GM19193 (cell line): ENCODE data around the gene GRIK1.

Source experiments
- POLR2A ChIP-seq: IDR thresholded peaks from 4 replicates; pipeline ENCODE4 v1.6.1; 2011; ENCODE audit not compliant: insufficient read depth, insufficient read length; ENCODE audit errors: extremely low read depth

Gene GRIK1

DNA sequence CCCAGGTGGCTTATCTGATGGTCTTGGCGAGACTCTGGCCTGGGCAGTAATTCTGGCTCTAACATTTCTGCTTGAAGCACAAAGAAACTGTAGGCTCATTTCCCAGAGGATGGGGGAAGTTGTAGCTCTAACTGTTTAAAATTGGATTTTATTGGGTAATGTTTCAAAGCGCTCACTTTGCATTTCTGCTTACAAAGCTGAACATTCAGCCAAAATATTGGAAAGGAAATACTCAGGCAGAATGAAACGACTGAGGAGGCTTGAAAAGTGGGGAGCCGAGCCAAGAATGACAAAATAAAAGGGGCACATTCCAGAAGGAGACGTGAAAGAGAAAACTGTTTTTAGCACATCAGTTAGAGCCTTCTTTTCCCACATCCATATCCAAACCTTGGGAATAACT is 202.6 kb downstream of the GRIK1 start:
- no peak for TF ChIP-seq POLR2A

DNA sequence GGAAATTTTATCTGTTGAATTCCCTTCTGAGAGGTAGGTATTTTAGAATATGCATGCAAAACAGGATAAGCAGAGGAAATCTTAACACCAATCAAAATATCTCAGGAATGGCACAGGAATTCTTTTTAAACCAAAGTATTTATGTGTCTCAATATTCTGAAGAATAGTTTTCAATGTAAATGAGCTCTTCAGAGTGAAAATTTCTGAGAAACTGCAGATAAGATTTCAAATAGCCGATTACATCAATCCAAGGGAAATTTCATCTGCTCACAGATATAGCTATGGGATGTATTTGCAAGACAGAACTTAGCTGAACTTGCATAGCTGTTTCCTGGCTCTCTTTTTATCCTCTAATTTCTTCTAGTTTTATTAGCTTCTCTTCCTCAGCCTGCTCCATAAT is 209.5 kb downstream of the GRIK1 start:
- no peak for TF ChIP-seq POLR2A

DNA sequence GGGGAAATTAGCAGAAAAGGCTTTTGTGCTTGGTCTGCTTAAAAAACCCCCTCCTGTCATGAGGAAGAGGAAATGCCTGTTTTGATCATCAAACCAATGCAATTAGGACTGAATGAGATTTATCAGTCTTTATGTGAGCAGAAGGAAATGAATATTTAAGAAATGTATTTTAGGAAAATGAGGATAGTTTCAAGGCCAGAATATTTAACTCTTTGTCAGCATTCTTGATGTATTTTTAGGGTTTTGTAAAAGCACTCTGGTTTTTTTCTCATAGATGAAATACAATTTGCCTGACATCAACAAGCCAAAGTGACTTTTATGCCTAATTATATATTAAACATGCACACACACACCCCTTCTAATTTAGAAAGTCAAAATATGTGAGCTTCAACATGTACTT is 213.8 kb downstream of the GRIK1 start:
- TF ChIP-seq POLR2A, result no peak

DNA sequence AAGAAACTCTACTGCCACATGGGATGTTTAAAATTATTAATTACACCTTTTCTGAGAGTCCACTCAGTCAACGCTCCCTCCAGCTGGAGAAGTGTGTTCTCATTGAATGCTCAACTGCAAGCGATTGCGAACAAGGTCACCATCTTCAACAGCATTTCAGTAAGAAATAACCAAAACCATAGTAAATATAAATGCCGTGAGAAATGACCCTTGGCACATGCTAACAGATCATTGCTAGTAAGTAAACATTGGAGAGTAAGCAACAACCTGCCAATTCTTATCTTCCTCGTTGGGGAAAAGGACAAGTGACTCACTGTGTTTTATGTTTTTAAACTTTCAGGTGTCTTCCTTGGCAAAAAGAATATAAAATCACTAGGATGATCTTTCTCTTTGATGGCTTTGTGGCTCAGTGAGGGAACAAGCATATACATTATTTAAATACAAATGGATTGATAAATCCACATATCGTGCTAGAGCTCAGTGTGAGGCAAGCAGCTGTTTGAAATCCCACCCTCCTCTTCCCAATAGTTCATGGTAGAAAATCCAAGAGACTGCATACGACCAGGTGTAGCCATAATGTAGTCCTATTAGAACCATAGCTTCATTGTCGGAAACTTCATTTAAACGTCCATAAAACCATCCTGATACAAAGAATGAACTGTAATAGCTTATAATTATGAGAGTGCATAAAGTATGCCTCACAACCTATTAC is 214.6 kb downstream of the GRIK1 start:
- TF ChIP-seq POLR2A, result no peak

DNA sequence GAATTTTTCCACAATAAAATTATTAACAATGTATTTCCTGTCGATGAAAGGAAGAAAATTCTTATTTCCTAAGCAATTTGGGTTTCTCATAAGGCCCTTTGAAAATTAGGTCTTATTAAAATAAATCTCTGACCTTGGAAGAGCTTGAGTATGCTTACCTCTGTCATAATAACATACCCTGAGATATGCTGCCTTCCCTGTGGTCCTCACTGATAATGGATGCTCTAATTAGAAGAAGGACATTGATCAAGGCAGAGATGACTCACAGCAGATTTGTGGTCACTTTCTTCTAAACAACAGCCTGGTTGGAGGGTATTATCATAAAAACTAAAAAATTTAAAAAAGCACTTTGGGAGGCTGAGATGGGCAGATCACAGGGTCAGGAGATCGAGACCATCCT is 217.8 kb downstream of the GRIK1 start:
- TF ChIP-seq POLR2A, result no peak

DNA sequence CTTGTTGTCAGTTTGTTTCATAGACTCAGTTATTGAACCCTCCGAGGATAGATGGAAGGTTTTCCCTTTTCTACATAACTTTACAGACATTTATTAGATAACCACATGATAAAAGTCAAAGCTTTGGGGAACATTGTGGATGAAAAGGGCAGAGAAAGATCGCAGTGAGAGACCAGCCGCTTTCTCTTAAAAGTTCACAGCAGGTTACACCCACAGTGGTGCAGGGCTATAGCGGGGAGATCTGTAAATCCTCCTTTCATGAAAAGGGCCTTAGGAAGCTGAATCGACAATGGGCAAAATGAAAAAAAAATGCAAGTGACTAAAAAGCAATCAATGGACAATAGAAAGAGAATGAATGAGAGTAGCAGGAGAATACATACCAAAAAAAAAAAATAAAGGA is 218.6 kb downstream of the GRIK1 start:
- no peak for TF ChIP-seq POLR2A

DNA sequence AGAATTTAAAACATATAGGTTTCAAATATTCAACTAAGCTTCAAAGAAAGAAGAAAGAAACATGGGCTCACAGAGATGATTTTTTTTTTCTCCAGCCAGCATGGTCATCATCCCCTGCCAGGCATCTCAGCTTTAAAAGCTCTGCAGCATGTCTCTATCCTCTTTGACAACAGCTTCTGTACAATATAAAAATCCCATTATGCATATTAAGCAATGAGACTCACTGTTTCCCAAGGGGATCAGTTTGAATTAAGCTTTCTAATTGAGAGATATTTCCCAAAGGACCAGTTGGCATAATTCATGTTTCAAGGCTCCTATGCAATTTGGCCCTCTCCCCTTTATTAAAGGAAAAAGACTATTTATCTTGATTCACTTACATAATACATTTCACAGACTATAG is 220.3 kb downstream of the GRIK1 start:
- no peak for TF ChIP-seq POLR2A

DNA sequence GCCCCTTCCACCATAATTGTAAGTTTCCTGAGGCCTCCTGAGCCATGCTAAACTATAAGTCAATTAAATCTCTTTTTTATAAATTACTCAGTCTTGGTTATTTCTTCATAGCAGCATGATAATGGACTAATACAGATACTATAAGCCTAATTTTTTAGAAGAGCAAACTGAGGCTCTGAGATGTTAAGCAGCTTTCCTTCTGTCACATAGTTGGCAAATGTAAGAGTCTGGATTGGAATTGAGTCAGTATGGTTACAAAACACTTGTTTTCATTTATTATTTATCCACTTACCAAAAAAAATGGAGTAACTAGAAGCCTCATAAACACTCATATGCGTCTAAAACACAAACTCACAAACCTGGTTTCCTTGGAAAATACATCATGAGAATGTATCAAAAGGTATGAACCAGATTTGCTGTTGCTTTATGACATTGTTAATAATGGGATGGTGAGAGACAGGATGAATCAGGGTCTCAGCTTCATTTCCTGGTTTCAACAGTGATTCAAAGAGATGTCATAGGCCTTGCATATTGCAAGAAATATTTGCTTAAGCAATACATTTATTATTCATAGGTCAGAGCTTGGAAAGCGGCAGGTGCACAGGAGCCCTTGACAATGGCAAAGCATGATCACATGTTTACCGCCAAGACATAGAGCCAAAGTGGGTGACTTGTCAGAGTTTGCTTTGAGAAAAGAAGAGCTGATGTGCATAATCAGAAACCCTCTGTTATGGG is 221.5 kb downstream of the GRIK1 start:
- no peak for TF ChIP-seq POLR2A

DNA sequence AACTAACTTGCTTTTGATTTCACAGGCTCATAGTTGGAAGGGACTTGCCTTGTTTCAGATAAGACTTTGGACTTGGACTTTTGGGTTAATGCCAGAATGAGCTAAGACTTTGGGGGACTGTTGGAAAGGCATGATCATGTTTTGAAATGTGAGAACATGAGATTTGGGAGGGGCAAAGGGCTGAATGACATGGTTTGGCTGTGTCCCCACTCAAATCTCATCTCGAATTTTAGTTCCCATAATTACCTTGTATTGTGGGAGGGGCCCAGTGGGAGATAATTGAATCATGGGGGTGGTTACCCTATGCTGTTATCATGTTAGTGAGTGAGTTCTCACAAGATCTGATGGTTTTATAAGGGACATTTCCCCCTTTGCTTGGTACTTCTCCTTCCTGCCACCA is 222.1 kb downstream of the GRIK1 start:
- no peak for TF ChIP-seq POLR2A

DNA sequence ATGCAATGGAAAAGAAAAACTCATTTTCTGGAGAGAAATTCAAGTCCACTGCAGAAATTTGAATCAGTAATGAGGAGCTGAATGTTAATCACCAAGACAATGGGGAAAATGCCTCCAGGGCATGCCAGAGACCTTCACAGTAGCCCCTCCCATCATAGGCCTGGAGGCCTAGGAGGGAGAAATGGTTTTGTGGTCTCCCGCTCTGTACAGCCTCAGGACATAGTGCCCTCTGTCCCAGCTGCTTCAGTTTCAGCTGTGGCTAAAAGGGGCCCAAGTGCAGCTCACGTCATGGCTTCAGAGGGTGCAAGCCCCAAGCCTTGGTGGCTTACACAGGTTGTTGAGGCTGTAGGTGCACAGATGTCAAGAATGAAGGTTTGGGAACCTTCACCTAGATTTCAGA is 223.0 kb downstream of the GRIK1 start:
- TF ChIP-seq POLR2A, result no peak

DNA sequence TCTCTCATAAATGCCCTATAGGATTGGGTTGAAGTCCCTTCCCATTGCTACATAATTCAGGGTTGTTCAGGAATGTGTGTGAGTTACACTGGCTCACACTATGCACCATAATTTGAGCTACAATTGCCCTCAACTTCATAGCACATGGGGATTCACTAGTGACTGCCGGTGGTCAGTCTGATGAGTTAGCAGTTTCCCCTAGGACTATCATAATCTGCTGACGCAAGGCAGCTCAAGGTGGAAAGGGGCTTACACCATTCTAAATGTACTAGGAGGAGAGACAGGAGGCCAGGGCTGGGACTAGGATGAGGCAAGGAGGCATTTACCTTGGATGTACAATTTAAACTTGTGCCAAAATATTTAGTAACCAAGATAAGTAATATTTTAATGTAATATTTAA is 224.7 kb downstream of the GRIK1 start:
- TF ChIP-seq POLR2A, result no peak

DNA sequence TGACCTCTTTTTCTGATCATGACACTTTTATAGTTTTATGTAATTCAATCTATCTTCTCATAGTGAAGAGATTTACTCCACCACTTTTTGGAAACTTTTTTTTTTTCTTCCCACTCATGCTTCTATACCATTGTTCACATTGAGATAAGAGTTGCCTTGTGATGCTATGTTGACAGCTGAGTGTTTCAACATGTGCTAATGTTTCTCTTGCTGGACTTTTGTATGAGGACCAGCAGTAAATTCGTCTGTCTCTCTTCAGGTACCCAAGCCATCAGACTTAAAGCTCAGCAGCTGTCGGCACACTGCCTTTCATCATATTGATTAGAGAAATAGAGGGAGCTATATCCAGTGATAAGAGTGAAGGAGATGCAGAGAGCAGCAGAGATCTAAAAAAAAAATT is 227.0 kb downstream of the GRIK1 start:
- no peak for TF ChIP-seq POLR2A

DNA sequence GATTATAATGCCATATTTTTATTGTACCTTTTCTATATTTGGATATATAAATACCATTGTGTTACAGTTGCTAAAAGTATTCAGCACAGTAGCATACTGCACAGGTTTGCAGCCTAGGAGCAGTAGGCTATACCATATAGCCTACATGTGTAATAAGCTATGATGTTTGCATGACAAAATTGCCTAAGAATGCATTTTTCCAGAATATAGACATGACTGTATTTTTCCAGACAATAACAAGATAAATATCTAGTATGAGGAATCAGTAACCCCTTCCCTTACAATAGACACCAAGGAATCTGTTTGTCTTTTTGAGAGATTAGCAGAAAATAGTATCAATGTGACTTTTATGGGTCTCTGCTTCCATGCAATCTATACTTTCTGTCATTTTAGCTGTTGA is 228.6 kb downstream of the GRIK1 start:
- TF ChIP-seq POLR2A, result no peak

DNA sequence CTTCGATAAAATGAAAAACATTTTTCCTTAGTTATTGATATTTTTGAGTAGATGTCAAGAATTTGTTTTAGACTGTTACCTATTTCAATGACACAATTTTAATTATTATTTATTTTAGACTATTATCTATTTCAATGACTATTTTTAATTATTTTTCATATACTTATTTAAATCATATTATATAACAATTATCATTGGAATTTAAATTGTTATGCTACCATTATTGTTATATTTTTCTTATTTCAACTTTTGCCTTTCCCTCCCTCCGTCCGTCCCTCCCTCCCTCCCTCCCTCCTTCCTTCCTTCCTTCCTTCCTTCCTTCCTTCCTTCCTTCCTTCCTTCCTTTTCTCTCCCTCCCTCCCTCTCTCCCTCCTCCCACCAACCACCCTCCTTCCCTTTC is 229.3 kb downstream of the GRIK1 start:
- TF ChIP-seq POLR2A, result no peak

DNA sequence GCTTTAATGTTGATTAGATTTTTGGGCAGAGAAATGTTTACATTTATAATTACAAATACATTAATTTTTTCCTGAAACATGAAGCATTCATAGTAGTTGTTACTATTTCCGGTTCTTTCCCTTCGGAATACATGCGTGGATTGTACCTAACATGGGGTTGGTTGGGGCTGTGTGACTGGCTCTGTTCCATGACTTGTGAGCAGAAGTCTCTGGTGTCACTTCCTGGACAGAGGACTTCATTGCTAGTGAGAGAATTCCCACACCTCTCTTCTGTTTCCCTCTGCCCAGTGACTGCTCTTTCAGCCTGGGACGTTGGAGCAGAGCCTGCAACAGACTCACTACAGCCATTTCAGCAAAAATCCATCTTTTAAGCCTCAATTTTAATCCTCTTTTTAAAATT is 231.4 kb downstream of the GRIK1 start:
- TF ChIP-seq POLR2A, result no peak

DNA sequence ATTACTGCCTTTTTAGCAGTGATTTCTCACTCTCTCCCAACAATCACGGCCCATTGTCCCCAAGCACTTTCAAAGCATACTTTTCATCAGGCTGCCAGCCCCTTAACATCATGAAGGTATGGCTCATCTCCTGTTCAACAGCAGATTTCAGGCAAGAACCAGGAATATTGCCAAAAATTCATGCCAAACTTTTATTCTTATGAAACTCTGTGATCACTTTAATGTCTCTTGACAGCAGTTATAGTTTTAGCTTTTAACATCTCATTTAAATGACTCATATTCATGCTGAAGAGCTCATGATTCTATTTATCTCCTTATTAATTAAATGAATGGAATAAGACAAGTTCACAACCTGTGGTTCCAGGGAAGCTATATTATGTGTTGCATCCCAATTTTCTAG is 235.1 kb downstream of the GRIK1 start:
- no peak for TF ChIP-seq POLR2A
